Esophagus muscularis mucosa (tissue), 4 donors: ENCODE measurements around the gene AGPAT4. TPM values are rescaled to one million over a fixed set of nuclear protein-coding genes. Genes with fewer than 3 reads are reported as not detected.

Experiments
- DNase-seq: peaks from one replicate; pipeline ENCODE4 v3.0.0-alpha.2; 2017; ENCODE audit errors: extremely low spot score
- H3K27ac ChIP-seq, 4 donors: fragments of 200-600 bp; sonication (generic); replicated peaks in 1 of 4; 1 replicate in 3 of 4; 2 replicates in 1 of 4; pipeline ENCODE4 v1.5.1; 2016 to 2019; ENCODE audit warnings: mild to moderate bottlenecking in 1 of 4
- H3K27me3 ChIP-seq, 4 donors: fragments of 200-600 bp; sonication (generic); one replicate each; pipeline versions ENCODE4 v1.5.1 to v1.6.0; 2016 to 2019
- H3K36me3 ChIP-seq, 4 donors: fragments of 200-600 bp; sonication (generic); one replicate each; pipeline ENCODE4 v1.5.1; 2016 to 2019
- H3K4me1 ChIP-seq, 4 donors: fragments of 200-600 bp; sonication (generic); one replicate each; pipeline ENCODE4 v1.5.1; 2016 to 2019
- H3K4me3 ChIP-seq, 4 donors: fragments of 200-600 bp; sonication (generic); 1 replicate in 2 of 4; 2 replicates in 2 of 4; pipeline ENCODE4 v1.5.1; 2016 to 2019; ENCODE audit warnings: mild to moderate bottlenecking in 4 of 4, moderate library complexity in 1 of 4
- H3K9me3 ChIP-seq, 4 donors: fragments of 200-600 bp; sonication (generic); 1 replicate in 3 of 4; 2 replicates in 1 of 4; pipeline ENCODE4 v1.5.1; 2016 to 2019
- CTCF ChIP-seq, 3 experiments: fragments of 200-600 bp in 2 of 3; fragments of 450-650 bp in 1 of 3; sonication (generic) in 2 of 3; IDR thresholded peaks; one replicate each; pipeline ENCODE4 v1.5.1; 2017 to 2019; ENCODE audit warnings: antibody characterized with exemption in 3 of 3, mild to moderate bottlenecking in 2 of 3, moderate library complexity in 1 of 3
- EP300 ChIP-seq: sonication (generic); formaldehyde crosslinking; IDR thresholded peaks from one replicate; pipeline ENCODE4 v1.6.1; 2017; ENCODE audit warnings: antibody characterized with exemption
- POLR2A ChIP-seq: fragments of 450-650 bp; IDR thresholded peaks from one replicate; pipeline ENCODE4 v1.6.1; 2017; ENCODE audit warnings: antibody characterized with exemption, moderate library complexity, mild to moderate bottlenecking, low read depth
- POLR2AphosphoS5 ChIP-seq, 2 donors: sonication (generic); formaldehyde crosslinking; IDR thresholded peaks; one replicate each; pipeline ENCODE4 v1.6.1; 2017; ENCODE audit warnings: antibody characterized with exemption in 2 of 2
- WGBS: methylation state at CpG from one replicate; pipeline ENCODE4 v1.1.5; 2018; 5-methylcytosine and 5-hydroxymethylcytosine counted together
- intact Hi-C: fragments of 100-400 bp; cut with DNase I; formaldehyde crosslinking; loops from one replicate; pipeline ENCODE4 v1.15.1; 2023
- total RNA-seq, 4 donors: library from RNA; depleted of rRNA; stranded (reverse); fragments of >200 nt; gene quantifications; one replicate each; pipeline versions ENCODE4 v1.1.0 to v1.2.1, GENCODE V29; 2016

AGPAT4 gene
- total RNA-seq, 4 donors from 2014 or later: 7.9 to 12.6 (median 10.0) TPM

- TF ChIP-seq POLR2A: no peak
- no peak for TF ChIP-seq CTCF (IDR thresholded peaks at IDR 0.05)
- no peak for TF ChIP-seq POLR2AphosphoS5 (IDR thresholded peaks at IDR 0.05)
- TF ChIP-seq EP300: no peak
- Histone ChIP-seq H3K27me3 (no peaks in the 10 kb centered on the region), H3K36me3 (peaks cover 57 to 99% (median 80%) of the 10 kb centered on the region in 4 donors), H3K4me1 (no peaks in the 10 kb centered on the region), H3K4me3 (no peak overlapping the region), H3K9me3 (no peaks in the 10 kb centered on the region), H3K27ac (no peak overlapping the region)
- 100% methylated on average over 2 of the region's 2 CpGs for WGBS
- DNase-seq: no peak
- intact Hi-C loops: no loop called here
These were observed 168.5 kb downstream of the AGPAT4 start for GRCh38 chr6:161105408-161105807.

GRCh38 chr6:161104966-161105365, 168.9 kb downstream of the AGPAT4 start:
- no peak for DNase-seq
- Histone ChIP-seq H3K27me3 (no peaks in the 10 kb centered on the region), H3K9me3 (no peaks in the 10 kb centered on the region), H3K4me1 (no peaks in the 10 kb centered on the region), H3K4me3 (no peak overlapping the region), H3K36me3 (peaks cover 56 to 99% (median 80%) of the 10 kb centered on the region in 4 donors), H3K27ac (no peak overlapping the region)
- TF ChIP-seq EP300 (no peak), CTCF (IDR thresholded peaks at IDR 0.05) (no peak), POLR2AphosphoS5 (IDR thresholded peaks at IDR 0.05) (no peak), POLR2A (no peak)
- intact Hi-C loops: no loop called here

- Histone ChIP-seq H3K27ac (no peak overlapping the region), H3K4me3 (no peak overlapping the region), H3K36me3 (peaks cover 48 to 99% (median 80%) of the 10 kb centered on the region in 4 donors), H3K9me3 (no peaks in the 10 kb centered on the region), H3K27me3 (no peaks in the 10 kb centered on the region), H3K4me1 (no peaks in the 10 kb centered on the region)
- TF ChIP-seq CTCF (IDR thresholded peaks at IDR 0.05) (no peak), EP300 (no peak), POLR2A (no peak), POLR2AphosphoS5 (IDR thresholded peaks at IDR 0.05) (no peak)
- WGBS: 97% methylated on average over 4 of the region's 4 CpGs
- intact Hi-C loops: no loop called here
- no peak for DNase-seq
These were observed 170.4 kb downstream of the AGPAT4 start for GRCh38 chr6:161103475-161103874.

- no peaks in the 10 kb centered on the region for H3K4me1 ChIP-seq
- H3K27me3 ChIP-seq: no peaks in the 10 kb centered on the region
- peaks cover 45 to 99% (median 79%) of the 10 kb centered on the region in 4 donors for H3K36me3 ChIP-seq
- H3K9me3 ChIP-seq: no peaks in the 10 kb centered on the region
- H3K27ac ChIP-seq: no peak overlapping the region
- 89% methylated on average over 7 of the region's 7 CpGs for WGBS
- DNase-seq: no peak
- intact Hi-C loops: no loop called here
- no peak overlapping the region for H3K4me3 ChIP-seq
- TF ChIP-seq POLR2A (no peak), CTCF (IDR thresholded peaks at IDR 0.05) (peak in 2 of 3 experiments; percentile 9 to 10)
These were observed 172.3 kb downstream of the AGPAT4 start for GRCh38 chr6:161101517-161101916.

GRCh38 chr6:161100072-161100471, 173.8 kb downstream of the AGPAT4 start:
- 87% methylated on average over 6 of the region's 8 CpGs for WGBS
- Histone ChIP-seq H3K27ac (no peak overlapping the region), H3K4me1 (no peaks in the 10 kb centered on the region), H3K9me3 (no peaks in the 10 kb centered on the region), H3K36me3 (peaks cover 45 to 95% (median 78%) of the 10 kb centered on the region in 4 donors), H3K27me3 (no peaks in the 10 kb centered on the region), H3K4me3 (no peak overlapping the region)
- intact Hi-C loops: no loop called here
- DNase-seq: no peak
- TF ChIP-seq EP300: no peak
